Ovary (tissue), 9 donors: ENCODE data around the gene CIART. TPM values are rescaled to one million over a fixed set of nuclear protein-coding genes. Genes with fewer than 3 reads are reported as not detected.
"Not testable (repeated sequence)": the region's sequence is repeated elsewhere in the genome, so short reads cannot be mapped to it uniquely, and the experiment has no call there.

Experiments used
- DNase-seq, 5 donors: peaks; one replicate each; pipeline ENCODE4 v3.0.0-alpha.2; 2019 to 2020
- H3K27ac ChIP-seq, 2 donors: fragments of 200-600 bp; one replicate each; pipeline versions ENCODE4 v1.5.1 to v1.8.0; 2019 to 2022
- H3K27me3 ChIP-seq: fragments of 200-600 bp; one replicate; pipeline ENCODE4 v1.8.0; 2022
- H3K36me3 ChIP-seq: fragments of 200-600 bp; sonication (generic); one replicate; pipeline ENCODE4 v1.5.1; 2019
- H3K4me1 ChIP-seq: one replicate; pipeline ENCODE4 v1.8.1; 2013; ENCODE audit warnings: mild to moderate bottlenecking, moderate library complexity; ENCODE audit not compliant: insufficient read depth
- H3K4me3 ChIP-seq: fragments of 200-600 bp; sonication (generic); one replicate; pipeline ENCODE4 v1.5.1; 2017
- H3K9me3 ChIP-seq, 2 donors: fragments of 200-600 bp in 1 of 2; sonication (generic) in 1 of 2; one replicate each; pipeline versions ENCODE4 v1.5.1 to v1.8.1; 2013 to 2019; ENCODE audit warnings: mild to moderate bottlenecking in 1 of 2, moderate library complexity in 1 of 2
- EP300 ChIP-seq: sonication (generic); formaldehyde crosslinking; IDR thresholded peaks from one replicate; pipeline ENCODE4 v1.6.1; 2017; ENCODE audit warnings: antibody characterized with exemption
- POLR2A ChIP-seq: fragments of 450-650 bp; IDR thresholded peaks from one replicate; pipeline ENCODE4 v1.6.1; 2017; ENCODE audit warnings: antibody characterized with exemption, mild to moderate bottlenecking, moderate library complexity
- WGBS, 3 donors: extraction: QIAGEN DNeasy Blood & Tissue Kit in 1 of 3; methylation state at CpG; one replicate each; pipeline versions ENCODE4 v1.1.5 to v1.1.7; 2013 to 2017; 5-methylcytosine and 5-hydroxymethylcytosine counted together
- intact Hi-C, 4 donors: fragments of 100-400 bp; cut with DNase I; formaldehyde crosslinking; loops; one replicate each; pipeline versions ENCODE4 v1.11.0 to v1.15.1; 2022 to 2023
- polyA plus RNA-seq, 2 donors: library from polyadenylated mRNA; stranded (reverse); fragments of 200-250 nt in 1 of 2; fragments of 350-450 nt in 1 of 2; fragmentation: Illumina TruSeq in 1 of 2; extraction: RNeasy Lipid Tissue Mini Kit (QIAGEN cat#74804) in 1 of 2; gene quantifications; one replicate each; pipeline ENCODE4 v1.2.3, GENCODE V29; 2013 to 2014
- total RNA-seq, 7 donors: library from RNA; depleted of rRNA in 2 of 7; stranded (reverse); fragments of >200 nt in 2 of 7; fragmentation: NEBNext Ultra II Directional in 3 of 7; extraction: Animal tissue kit (Norgen Biotek cat#: 25700) in 3 of 7; gene quantifications; one replicate each; pipeline versions ENCODE4 v1.1.0 to v1.2.4, GENCODE V29; 2016 to 2023
- TF ChIP-seq, protein P1 (sequence below), 3 donors: fragments of 450-650 bp in 2 of 3; fragments of 200-600 bp in 1 of 3; IDR thresholded peaks; one replicate each; pipeline versions ENCODE4 v1.5.1 to v1.8.0; 2016 to 2022; ENCODE audit warnings: antibody characterized with exemption in 3 of 3, mild to moderate bottlenecking in 1 of 3
- donor health status: DM: no; HTN: no; CAD: no; lungs with moderate emphysema.
- donor health status: DM: no; HTN: no; CAD: no.
- donor health status: Bipolar disorder and iron deficiency.
- donor health status: DM: yes; HTN: yes; CAD: no.
- donor health status: DM: no; HTN: no; CAD: no.
- donor health status: DM: yes; HTN: yes; CAD: no.

CIART gene
- total and polyA plus RNA-seq, 9 donors = 3.6 to 22.5 (median 10.8) TPM

DNA sequence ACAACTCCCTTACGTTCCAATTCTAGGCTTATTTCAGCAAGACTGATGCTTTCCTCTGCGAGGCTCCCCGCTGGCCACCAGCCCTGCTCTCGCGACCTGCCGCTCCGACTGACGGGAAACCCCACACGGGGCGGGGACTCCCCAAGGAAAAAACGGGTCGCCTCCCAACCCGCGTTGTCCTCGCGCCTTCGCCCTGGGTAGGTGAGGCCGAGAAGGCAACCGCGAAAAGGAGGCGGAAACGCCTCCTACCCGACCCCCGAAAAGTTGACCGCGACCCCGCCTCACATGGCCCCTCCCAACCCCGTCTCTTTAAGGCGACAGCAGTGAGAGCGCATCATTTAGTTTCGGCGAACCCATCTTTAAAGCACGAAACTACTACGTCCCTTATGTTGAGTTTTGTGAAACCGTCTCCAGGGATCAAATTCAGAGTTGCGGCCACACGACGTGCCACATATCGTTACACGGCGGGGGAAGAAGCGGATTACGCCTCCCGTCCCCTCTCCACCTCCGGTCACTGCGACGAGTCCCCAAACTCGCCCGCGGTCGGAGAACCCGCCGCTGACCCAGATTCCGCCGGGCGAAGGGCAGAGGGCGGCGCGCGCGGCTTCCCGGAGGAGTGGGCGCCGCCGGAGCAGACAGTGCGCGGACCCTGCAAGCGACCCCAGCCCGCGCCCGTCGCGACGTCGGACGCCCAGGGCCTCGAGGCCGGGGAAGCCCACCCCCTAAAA, 47.6 kb upstream of the CIART start:
- Histone ChIP-seq H3K9me3 (no peaks in the 10 kb centered on the region), H3K4me1 (peaks cover 2% of the 10 kb centered on the region), H3K36me3 (no peaks in the 10 kb centered on the region), H3K27ac (peak overlapping the region; percentile 84), H3K4me3 (peak overlapping the region; percentile 100), H3K27me3 (no peaks in the 10 kb centered on the region)
- peak; percentile 80 to 85 (median 82) for DNase-seq
- 0 to 1% (median 0%) methylated on average over 77 to 78 of the region's 78 CpGs for WGBS, 3 donors
- intact Hi-C loops = no loop called here
- TF ChIP-seq EP300 (no peak), POLR2A (peak; percentile 67)

DNA sequence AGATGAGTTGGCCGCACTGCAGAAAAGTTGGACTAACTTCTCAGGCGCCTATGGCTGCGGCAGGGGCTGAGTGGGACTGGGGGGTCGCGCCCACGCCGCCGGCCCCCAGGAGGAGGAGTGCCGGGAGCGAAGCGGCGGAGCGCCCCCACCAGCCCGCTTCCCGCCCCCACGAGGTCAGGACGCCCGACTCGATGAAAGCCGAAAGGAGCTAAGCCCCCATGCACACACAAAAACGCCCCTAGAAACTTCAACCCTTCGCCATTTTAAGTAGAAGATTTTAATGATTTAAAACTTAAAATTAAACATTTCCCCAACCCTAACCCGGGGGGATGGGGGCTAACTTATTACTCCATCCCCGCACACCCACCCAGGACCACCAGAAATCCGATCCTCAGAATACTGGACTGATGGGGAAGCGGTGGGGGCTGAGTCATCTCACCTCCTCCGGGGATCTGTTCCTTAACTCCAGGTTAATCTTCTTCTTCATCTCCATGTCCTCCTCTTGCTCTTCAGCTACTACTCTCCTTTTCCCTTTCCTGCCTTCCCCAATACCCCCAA, 47.0 kb upstream of the CIART start:
- no peak for TF ChIP-seq POLR2A
- TF ChIP-seq, protein P1, sequence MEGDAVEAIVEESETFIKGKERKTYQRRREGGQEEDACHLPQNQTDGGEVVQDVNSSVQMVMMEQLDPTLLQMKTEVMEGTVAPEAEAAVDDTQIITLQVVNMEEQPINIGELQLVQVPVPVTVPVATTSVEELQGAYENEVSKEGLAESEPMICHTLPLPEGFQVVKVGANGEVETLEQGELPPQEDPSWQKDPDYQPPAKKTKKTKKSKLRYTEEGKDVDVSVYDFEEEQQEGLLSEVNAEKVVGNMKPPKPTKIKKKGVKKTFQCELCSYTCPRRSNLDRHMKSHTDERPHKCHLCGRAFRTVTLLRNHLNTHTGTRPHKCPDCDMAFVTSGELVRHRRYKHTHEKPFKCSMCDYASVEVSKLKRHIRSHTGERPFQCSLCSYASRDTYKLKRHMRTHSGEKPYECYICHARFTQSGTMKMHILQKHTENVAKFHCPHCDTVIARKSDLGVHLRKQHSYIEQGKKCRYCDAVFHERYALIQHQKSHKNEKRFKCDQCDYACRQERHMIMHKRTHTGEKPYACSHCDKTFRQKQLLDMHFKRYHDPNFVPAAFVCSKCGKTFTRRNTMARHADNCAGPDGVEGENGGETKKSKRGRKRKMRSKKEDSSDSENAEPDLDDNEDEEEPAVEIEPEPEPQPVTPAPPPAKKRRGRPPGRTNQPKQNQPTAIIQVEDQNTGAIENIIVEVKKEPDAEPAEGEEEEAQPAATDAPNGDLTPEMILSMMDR (IDR thresholded peaks at IDR 0.05) = no peak
- DNase-seq = peak in 3 of 5 donors; percentile 34 to 64 (median 50)
- WGBS, 3 donors = 0% methylated on average over 9 to 27 of the region's 27 CpGs
- peak overlapping the region; percentile 100 for H3K4me3 ChIP-seq
- H3K27me3 ChIP-seq = no peaks in the 10 kb centered on the region
- H3K9me3 ChIP-seq = no peaks in the 10 kb centered on the region
- no peaks in the 10 kb centered on the region for H3K36me3 ChIP-seq
- H3K27ac ChIP-seq = peak overlapping the region; percentile 84
- H3K4me1 ChIP-seq = peaks cover 2% of the 10 kb centered on the region
- intact Hi-C loops = no loop called here

DNA sequence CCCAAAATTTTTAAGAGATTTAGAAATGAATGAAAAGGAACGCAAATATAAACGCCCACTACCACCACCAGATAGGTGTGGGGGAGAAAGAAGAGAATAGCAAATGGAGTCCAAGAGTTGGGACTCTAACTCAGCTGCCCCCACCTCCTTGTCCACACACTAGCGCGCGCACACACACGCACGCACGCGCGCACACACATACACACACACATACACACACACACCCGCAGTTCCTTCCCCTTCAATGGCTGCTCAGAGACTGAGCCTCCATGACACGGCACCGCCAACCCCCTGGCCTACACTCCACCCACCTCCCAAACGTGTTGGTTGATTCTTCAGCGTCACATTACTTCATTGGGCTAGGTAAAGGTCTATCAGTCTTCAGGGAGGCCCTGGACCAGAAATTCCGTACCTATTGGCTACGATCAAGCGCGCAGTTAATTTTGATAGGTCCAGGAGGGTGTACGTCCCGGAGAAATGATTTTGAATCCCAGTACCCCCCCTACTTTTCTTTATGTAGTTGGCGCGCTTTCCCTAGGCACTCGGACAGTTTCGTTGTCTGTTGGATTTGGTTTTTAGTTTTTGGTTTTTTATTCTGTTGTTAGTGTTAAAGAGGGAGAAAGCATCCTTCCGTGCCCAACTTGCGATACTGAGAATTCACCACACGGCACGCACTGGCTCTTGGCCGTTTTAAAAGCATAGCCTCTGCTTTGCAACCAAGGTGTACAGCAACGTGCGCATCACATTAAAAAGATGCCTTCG, 46.3 kb upstream of the CIART start, which contains the start of gene ANP32E:
Gene ANP32E (minus strand): TSS at position 261 of the 762 bp plus-strand sequence. CDS start 326 bp downstream, outside the sequence.
- DNase-seq = peak; percentile 94 to 97 (median 96)
- Histone ChIP-seq H3K4me1 (peaks cover 2% of the 10 kb centered on the region), H3K9me3 (no peaks in the 10 kb centered on the region), H3K27me3 (no peaks in the 10 kb centered on the region), H3K4me3 (peak within 1 kb of the TSS; percentile 100), H3K36me3 (no peaks in the 10 kb centered on the region), H3K27ac (peak within 1 kb of the TSS; percentile 84)
- TF ChIP-seq, protein P1 (IDR thresholded peaks at IDR 0.05) = peak in 1 of 3 donors; percentile 23
- TF ChIP-seq POLR2A (peak; percentile 86), EP300 (no peak)
- WGBS, 3 donors = 0 to 1% (median 1%) methylated on average over 33 of the region's 33 CpGs
- intact Hi-C loops = no loop called here

DNA sequence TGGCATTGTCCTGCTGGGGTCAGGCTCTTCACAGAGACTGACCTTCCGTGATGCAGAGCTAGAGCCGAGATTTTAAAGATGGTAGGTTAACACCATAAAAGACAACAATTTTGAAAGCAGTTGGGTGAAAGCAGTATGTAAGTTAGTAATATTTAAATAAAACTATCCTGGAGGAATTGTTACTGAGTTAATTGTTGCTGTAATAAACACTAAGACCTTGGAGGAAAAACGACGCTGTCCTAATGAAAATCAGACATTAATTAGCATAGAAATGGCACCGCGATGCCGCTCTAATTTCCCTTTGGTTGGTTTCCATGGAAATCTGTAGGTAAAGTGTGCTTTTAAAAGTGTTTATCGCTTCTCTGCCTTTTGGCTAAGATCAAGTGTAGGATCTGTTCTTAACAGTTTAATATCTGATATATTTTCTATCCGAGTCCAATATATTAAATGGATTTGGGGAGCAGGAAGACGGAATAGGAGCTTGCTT, 45.7 kb upstream of the CIART start:
- peak in 1 of 5 donors; percentile 7 for DNase-seq
- Histone ChIP-seq H3K36me3 (no peaks in the 10 kb centered on the region), H3K4me1 (peaks cover 2% of the 10 kb centered on the region), H3K27me3 (no peaks in the 10 kb centered on the region), H3K9me3 (no peaks in the 10 kb centered on the region), H3K4me3 (peak overlapping the region; percentile 52), H3K27ac (no peak overlapping the region)
- TF ChIP-seq, protein P1 (IDR thresholded peaks at IDR 0.05) = no peak
- TF ChIP-seq EP300 (no peak), POLR2A (no peak)
- intact Hi-C loops = no loop called here
- 19 to 28% (median 26%) methylated on average over 10 of the region's 10 CpGs for WGBS, 3 donors

DNA sequence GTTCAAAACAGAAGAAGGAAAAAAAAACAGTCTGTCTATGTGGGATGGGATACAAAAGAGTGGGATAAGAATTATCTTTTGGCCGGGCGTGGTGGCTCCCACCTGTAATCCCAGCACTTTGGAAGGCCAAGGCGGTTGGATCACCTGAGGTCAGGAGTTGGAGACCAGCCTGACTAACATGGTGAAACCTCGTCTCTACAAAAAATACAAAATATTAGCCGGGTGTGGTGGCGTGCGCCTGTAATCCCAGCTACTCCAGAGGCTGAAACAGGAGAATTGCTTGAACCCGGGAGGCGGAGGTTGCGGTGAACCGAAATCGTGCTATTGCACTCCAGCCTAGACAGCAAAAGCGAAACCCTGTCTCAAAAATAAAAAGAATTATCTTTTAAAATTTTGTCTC, 45.2 kb upstream of the CIART start:
- H3K36me3 ChIP-seq, H3K9me3 ChIP-seq, intact Hi-C loops, H3K4me3 ChIP-seq, H3K4me1 ChIP-seq, H3K27me3 ChIP-seq, H3K27ac ChIP-seq: not testable (repeated sequence)
- DNase-seq = peak in 1 of 5 donors; percentile 23
- WGBS, 3 donors = 87 to 90% (median 88%) methylated on average over 13 of the region's 13 CpGs
